NB4 (cell line): ENCODE measurements around the gene IL23R.

ENCODE experiments used
- DNase-seq: peaks from one replicate; pipeline ENCODE4 v3.0.0; 2010; ENCODE audit warnings: low read depth
- H3K4me3 ChIP-seq: one replicate; pipeline ENCODE4 v1.5.1; 2011; ENCODE audit warnings: mild to moderate bottlenecking, low read depth, low read length, moderate library complexity
- MYC ChIP-seq: IDR thresholded peaks from 2 replicates; pipeline ENCODE4 v1.6.1; 2011; ENCODE audit warnings: low read depth, low read length
- POLR2A ChIP-seq: IDR thresholded peaks from 2 replicates; pipeline ENCODE4 v1.6.1; 2011; ENCODE audit warnings: mild to moderate bottlenecking; ENCODE audit not compliant: insufficient read length; ENCODE audit errors: extremely low read depth
- TF ChIP-seq, protein P1 (sequence below): IDR thresholded peaks from one replicate; pipeline ENCODE4 v1.5.1; 2012; ENCODE audit warnings: low read depth, low read length
- TF ChIP-seq, protein P2 (sequence below): IDR thresholded peaks from 2 replicates; pipeline ENCODE4 v1.6.1; 2011; ENCODE audit warnings: low read depth, low read length

IL23R gene

DNA sequence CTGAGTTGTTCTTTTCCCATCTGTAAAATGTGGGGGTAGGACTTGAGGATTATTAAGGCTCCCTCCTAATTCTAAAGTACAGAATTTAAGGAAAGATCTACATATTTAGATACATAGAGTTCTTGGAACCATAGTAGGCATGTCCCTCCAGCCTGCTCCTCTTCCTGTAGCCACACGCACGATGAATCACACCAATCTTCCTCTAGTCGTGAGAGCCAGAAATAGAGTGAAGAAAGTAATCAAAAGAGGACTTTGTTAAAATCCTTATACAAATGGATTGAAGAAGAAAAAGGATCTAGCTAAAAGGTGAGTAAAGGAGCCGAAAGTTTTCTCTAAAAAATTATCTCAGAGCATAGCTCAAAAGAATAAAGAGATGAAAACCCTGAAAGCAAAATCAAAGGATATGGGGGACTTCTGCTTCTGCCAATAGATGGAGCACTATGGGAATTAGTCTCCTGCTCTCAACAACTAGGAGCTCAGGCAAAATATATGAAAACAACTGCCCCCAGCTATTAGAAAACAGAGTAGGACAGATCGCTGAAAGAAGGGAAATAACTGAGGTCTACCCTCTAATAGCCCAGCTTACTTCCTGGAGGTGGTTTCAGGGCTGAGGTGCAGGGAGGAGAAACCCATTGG, 40.0 kb upstream of the IL23R start:
- no peak overlapping the region for H3K4me3 ChIP-seq
- DNase-seq: no peak
- TF ChIP-seq, protein P1, sequence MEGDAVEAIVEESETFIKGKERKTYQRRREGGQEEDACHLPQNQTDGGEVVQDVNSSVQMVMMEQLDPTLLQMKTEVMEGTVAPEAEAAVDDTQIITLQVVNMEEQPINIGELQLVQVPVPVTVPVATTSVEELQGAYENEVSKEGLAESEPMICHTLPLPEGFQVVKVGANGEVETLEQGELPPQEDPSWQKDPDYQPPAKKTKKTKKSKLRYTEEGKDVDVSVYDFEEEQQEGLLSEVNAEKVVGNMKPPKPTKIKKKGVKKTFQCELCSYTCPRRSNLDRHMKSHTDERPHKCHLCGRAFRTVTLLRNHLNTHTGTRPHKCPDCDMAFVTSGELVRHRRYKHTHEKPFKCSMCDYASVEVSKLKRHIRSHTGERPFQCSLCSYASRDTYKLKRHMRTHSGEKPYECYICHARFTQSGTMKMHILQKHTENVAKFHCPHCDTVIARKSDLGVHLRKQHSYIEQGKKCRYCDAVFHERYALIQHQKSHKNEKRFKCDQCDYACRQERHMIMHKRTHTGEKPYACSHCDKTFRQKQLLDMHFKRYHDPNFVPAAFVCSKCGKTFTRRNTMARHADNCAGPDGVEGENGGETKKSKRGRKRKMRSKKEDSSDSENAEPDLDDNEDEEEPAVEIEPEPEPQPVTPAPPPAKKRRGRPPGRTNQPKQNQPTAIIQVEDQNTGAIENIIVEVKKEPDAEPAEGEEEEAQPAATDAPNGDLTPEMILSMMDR: no peak
- TF ChIP-seq, protein P2, sequence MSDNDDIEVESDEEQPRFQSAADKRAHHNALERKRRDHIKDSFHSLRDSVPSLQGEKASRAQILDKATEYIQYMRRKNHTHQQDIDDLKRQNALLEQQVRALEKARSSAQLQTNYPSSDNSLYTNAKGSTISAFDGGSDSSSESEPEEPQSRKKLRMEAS: no peak
- TF ChIP-seq POLR2A (no peak), MYC (no peak)

DNA sequence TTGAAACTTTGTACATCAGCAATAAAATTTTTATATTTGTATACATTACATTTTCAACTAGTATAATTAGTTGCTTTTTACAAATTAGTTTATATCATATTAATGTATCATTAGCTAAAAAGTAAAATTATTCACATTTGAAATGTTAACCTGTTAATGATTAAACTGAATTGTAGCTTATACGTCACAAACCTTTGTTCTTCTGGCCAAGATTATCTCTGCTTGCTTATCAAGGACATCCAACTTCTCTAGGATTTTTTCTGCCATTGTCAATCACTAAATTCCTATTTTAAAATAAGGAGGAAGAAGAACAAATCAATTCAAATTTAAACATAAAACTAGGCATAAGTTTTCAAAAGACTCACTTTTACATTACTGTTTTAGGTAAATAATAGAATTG, 39.3 kb upstream of the IL23R start:
- DNase-seq: no peak
- H3K4me3 ChIP-seq: no peak overlapping the region
- TF ChIP-seq, protein P1: no peak
- TF ChIP-seq POLR2A (no peak), MYC (no peak)
- TF ChIP-seq, protein P2: no peak

DNA sequence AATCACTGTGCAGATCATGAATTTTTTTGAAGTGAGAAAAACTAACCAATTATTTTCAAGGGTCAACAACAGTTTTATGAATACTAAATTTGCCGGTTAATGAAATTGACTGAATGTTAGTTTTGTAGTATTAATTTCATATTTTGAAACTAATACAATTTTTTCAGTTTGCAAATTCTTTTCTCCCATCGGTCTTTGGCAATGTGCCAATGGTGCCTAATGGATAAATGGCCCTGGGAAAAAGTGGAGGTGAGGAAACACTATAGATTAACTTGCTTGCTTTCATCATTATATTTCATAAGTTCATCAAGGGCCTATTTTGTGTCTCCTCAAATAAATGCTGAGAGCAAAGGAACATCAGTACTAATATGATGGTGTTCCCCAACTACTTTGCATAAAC, 35.6 kb upstream of the IL23R start:
- TF ChIP-seq, protein P2: no peak
- TF ChIP-seq, protein P1: no peak
- no peak for TF ChIP-seq MYC
- TF ChIP-seq POLR2A: no peak
- DNase-seq: no peak
- no peak overlapping the region for H3K4me3 ChIP-seq

DNA sequence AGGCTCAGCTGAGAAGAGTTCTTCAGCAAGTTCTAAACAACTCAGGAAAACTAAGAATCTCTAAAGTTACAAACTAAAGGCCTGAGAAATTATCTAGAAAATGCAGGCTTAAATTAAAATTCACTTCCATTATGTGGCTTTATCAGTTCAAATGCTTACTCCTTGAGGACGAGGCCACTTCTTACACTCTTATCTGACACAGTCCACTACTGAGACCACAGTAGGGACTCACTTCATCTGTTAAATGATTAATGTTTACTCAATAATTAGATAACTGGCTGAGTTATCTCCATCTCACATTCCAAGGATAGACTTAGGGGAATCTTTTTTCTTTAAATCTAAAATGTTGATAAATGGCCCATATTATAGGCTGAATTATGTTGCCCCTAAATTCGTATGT, 33.1 kb upstream of the IL23R start:
- TF ChIP-seq, protein P1: no peak
- TF ChIP-seq, protein P2: no peak
- TF ChIP-seq MYC: no peak
- TF ChIP-seq POLR2A: no peak
- H3K4me3 ChIP-seq: no peak overlapping the region
- DNase-seq: no peak

DNA sequence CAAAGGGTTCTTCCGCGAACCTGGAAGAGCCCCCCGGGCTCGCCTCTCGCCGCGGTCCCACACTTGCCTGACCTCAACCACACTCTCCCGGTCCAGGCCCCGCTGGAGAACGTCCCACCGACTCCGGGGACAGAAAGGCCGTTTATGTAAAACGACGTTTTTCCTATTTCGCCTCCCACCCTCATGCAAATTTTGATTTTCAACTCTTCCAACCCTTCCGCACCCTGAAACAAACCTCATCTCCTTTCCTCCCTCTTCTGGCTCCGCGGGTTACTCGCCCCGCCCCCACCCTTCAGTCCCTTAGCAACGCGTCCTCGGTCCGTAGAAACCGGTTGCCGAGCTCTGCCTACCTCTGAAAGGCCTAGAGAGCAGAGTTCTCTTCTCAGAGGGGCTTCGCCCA, 31.6 kb upstream of the IL23R start, which contains the start of gene C1orf141:
Gene C1orf141 (minus strand): TSS at position 276 of the 400 bp plus-strand sequence. CDS start 7,730 bp downstream, outside the sequence.
- TF ChIP-seq, protein P1: no peak
- TF ChIP-seq MYC (no peak), POLR2A (no peak)
- TF ChIP-seq, protein P2: no peak
- H3K4me3 ChIP-seq: no peak within 1 kb of the TSS
- no peak for DNase-seq
